ENCODE measurements around the gene SORBS1.

Gene SORBS1

GRCh38 chr10:95287281-95287680 is 273.9 kb downstream of the SORBS1 start:
- DNase-seq: no peak
- Mint-ChIP-seq H3K4me1 (peaks cover 36% of the 10 kb centered on the region), H3K9me3 (no peaks in the 10 kb centered on the region), H3K27me3 (peaks cover 56% of the 10 kb centered on the region), H3K36me3 (peaks cover 2% of the 10 kb centered on the region), H3K4me3 (no peak overlapping the region), H3K27ac (no peak overlapping the region)
- CTCF ChIA-PET: interaction anchor here (0.8 kb wide), 1 partner anchor 32 kb away, joined by 3 read pairs; no protein-coding TSS in a partner anchor

- Mint-ChIP-seq H3K36me3 (peaks cover 2% of the 10 kb centered on the region), H3K4me1 (peaks cover 32% of the 10 kb centered on the region), H3K4me3 (no peak overlapping the region), H3K27ac (no peak overlapping the region), H3K27me3 (peaks cover 50% of the 10 kb centered on the region), H3K9me3 (no peaks in the 10 kb centered on the region)
- no peak for DNase-seq
- CTCF ChIA-PET: interaction anchor here (0.8 kb wide), 1 partner anchor 33 kb away, joined by 3 read pairs; no protein-coding TSS in a partner anchor
Observed at GRCh38 chr10:95286707-95287106, 274.5 kb downstream of the SORBS1 start.

GRCh38 chr10:95285556-95285955 is 275.6 kb downstream of the SORBS1 start:
- Mint-ChIP-seq H3K27ac (no peak overlapping the region), H3K27me3 (peaks cover 41% of the 10 kb centered on the region), H3K36me3 (peaks cover 2% of the 10 kb centered on the region), H3K4me1 (peaks cover 27% of the 10 kb centered on the region), H3K9me3 (no peaks in the 10 kb centered on the region), H3K4me3 (no peak overlapping the region)
- no peak for DNase-seq
- CTCF ChIA-PET: interaction anchor here (0.8 to 1.1 kb wide), 2 partner anchors 23 to 39 kb away, joined by 3 read pairs; no protein-coding TSS in a partner anchor

- no peak overlapping the region for H3K27ac Mint-ChIP-seq
- no peak overlapping the region for H3K4me3 Mint-ChIP-seq
- no peak for DNase-seq
- H3K9me3 Mint-ChIP-seq: no peaks in the 10 kb centered on the region
- H3K36me3 Mint-ChIP-seq: no peaks in the 10 kb centered on the region
- peaks cover 34% of the 10 kb centered on the region for H3K27me3 Mint-ChIP-seq
- CTCF ChIA-PET: interaction anchor here (0.8 to 1.1 kb wide), 2 partner anchors 24 to 38 kb away, joined by 3 read pairs; no protein-coding TSS in a partner anchor
- peaks cover 21% of the 10 kb centered on the region for H3K4me1 Mint-ChIP-seq
Observed at GRCh38 chr10:95284807-95285206, 276.4 kb downstream of the SORBS1 start.

- Mint-ChIP-seq H3K36me3 (no peaks in the 10 kb centered on the region), H3K27ac (no peak overlapping the region), H3K9me3 (no peaks in the 10 kb centered on the region), H3K4me3 (no peak overlapping the region), H3K4me1 (peaks cover 6% of the 10 kb centered on the region), H3K27me3 (peaks cover 21% of the 10 kb centered on the region)
- no peak for DNase-seq
- CTCF ChIA-PET: interaction anchor here (1.0 kb wide), 1 partner anchor 92 kb away, joined by 3 read pairs; no protein-coding TSS in a partner anchor
Observed at GRCh38 chr10:95282107-95282506, 279.1 kb downstream of the SORBS1 start.

GRCh38 chr10:95281206-95281605 is 280.0 kb downstream of the SORBS1 start:
- no peak for DNase-seq
- Mint-ChIP-seq H3K27ac (no peak overlapping the region), H3K27me3 (peaks cover 12% of the 10 kb centered on the region), H3K4me1 (peaks cover 3% of the 10 kb centered on the region), H3K9me3 (no peaks in the 10 kb centered on the region), H3K36me3 (no peaks in the 10 kb centered on the region), H3K4me3 (no peak overlapping the region)
- CTCF ChIA-PET: interaction anchor here (0.6 kb wide), 1 partner anchor 99 kb away, joined by 4 read pairs; no protein-coding TSS in a partner anchor

GRCh38 chr10:95280637-95281036 is 280.5 kb downstream of the SORBS1 start:
- Mint-ChIP-seq H3K36me3 (no peaks in the 10 kb centered on the region), H3K27me3 (peaks cover 9% of the 10 kb centered on the region), H3K4me1 (peaks cover 3% of the 10 kb centered on the region), H3K27ac (no peak overlapping the region), H3K4me3 (no peak overlapping the region), H3K9me3 (no peaks in the 10 kb centered on the region)
- no peak for DNase-seq
- CTCF ChIA-PET: no interaction called here

- H3K4me1 Mint-ChIP-seq: peaks cover 3% of the 10 kb centered on the region
- no peaks in the 10 kb centered on the region for H3K9me3 Mint-ChIP-seq
- H3K27me3 Mint-ChIP-seq: peaks cover 5% of the 10 kb centered on the region
- H3K36me3 Mint-ChIP-seq: no peaks in the 10 kb centered on the region
- CTCF ChIA-PET: no interaction called here
- H3K27ac Mint-ChIP-seq: no peak overlapping the region
- DNase-seq: no peak
- H3K4me3 Mint-ChIP-seq: no peak overlapping the region
Observed at GRCh38 chr10:95279042-95279820, 281.9 kb downstream of the SORBS1 start.

- no peaks in the 10 kb centered on the region for H3K9me3 Mint-ChIP-seq
- peaks cover 3% of the 10 kb centered on the region for H3K4me1 Mint-ChIP-seq
- no peaks in the 10 kb centered on the region for H3K36me3 Mint-ChIP-seq
- DNase-seq: no peak
- H3K27ac Mint-ChIP-seq: no peak overlapping the region
- CTCF ChIA-PET: interaction anchor here (0.8 to 1.6 kb wide), 2 partner anchors 31 to 33 kb away, joined by 3 to 4 read pairs; no protein-coding TSS in a partner anchor
- no peak overlapping the region for H3K4me3 Mint-ChIP-seq
- peaks cover 5% of the 10 kb centered on the region for H3K27me3 Mint-ChIP-seq
Observed at GRCh38 chr10:95278061-95278988, 282.8 kb downstream of the SORBS1 start.

- Mint-ChIP-seq H3K4me1 (peaks cover 3% of the 10 kb centered on the region), H3K27ac (no peak overlapping the region), H3K36me3 (no peaks in the 10 kb centered on the region), H3K27me3 (peaks cover 5% of the 10 kb centered on the region), H3K4me3 (no peak overlapping the region), H3K9me3 (no peaks in the 10 kb centered on the region)
- no peak for DNase-seq
- CTCF ChIA-PET: interaction anchor here (0.8 to 1.6 kb wide), 2 partner anchors 30 to 32 kb away, joined by 3 to 4 read pairs; no protein-coding TSS in a partner anchor
Observed at GRCh38 chr10:95277614-95278013, 283.6 kb downstream of the SORBS1 start.

GRCh38 chr10:95277201-95277570 is 284.0 kb downstream of the SORBS1 start:
- Mint-ChIP-seq H3K9me3 (no peaks in the 10 kb centered on the region), H3K27ac (no peak overlapping the region), H3K4me3 (no peak overlapping the region), H3K4me1 (peaks cover 3% of the 10 kb centered on the region), H3K27me3 (peaks cover 5% of the 10 kb centered on the region), H3K36me3 (no peaks in the 10 kb centered on the region)
- DNase-seq: no peak
- CTCF ChIA-PET: interaction anchor here (1.6 kb wide), 1 partner anchor 32 kb away, joined by 4 read pairs; no protein-coding TSS in a partner anchor

- CTCF ChIA-PET: interaction anchor here (1.0 to 1.6 kb wide), 2 partner anchors 11 to 31 kb away, joined by 4 read pairs; no protein-coding TSS in a partner anchor
- no peak for DNase-seq
- Mint-ChIP-seq H3K27ac (no peak overlapping the region), H3K27me3 (peaks cover 5% of the 10 kb centered on the region), H3K4me3 (no peak overlapping the region), H3K4me1 (peaks cover 3% of the 10 kb centered on the region), H3K9me3 (no peaks in the 10 kb centered on the region), H3K36me3 (no peaks in the 10 kb centered on the region)
Observed at GRCh38 chr10:95276367-95277200, 284.6 kb downstream of the SORBS1 start.

- H3K9me3 Mint-ChIP-seq: no peaks in the 10 kb centered on the region
- H3K27ac Mint-ChIP-seq: no peak overlapping the region
- H3K4me3 Mint-ChIP-seq: no peak overlapping the region
- no peak for DNase-seq
- H3K27me3 Mint-ChIP-seq: peaks cover 5% of the 10 kb centered on the region
- H3K36me3 Mint-ChIP-seq: no peaks in the 10 kb centered on the region
- peaks cover 3% of the 10 kb centered on the region for H3K4me1 Mint-ChIP-seq
- CTCF ChIA-PET: interaction anchor here (1.0 kb wide), 1 partner anchor 11 kb away, joined by 4 read pairs; no protein-coding TSS in a partner anchor
Observed at GRCh38 chr10:95275726-95276366, 285.3 kb downstream of the SORBS1 start.

Data from activated naive CD4-positive, alpha-beta T cell treated with anti-CD3 and anti-CD28 coated beads, Interleukin-2, amount 10 ng/mL, durations not matched to agents 7 days and 5 days (primary cell).